ENCODE measurements around the gene MEA1. TPM values are rescaled to one million over a fixed set of nuclear protein-coding genes. Genes with fewer than 3 reads are reported as not detected.

The MEA1 gene
- total RNA-seq, 2 experiments from 2014 or later, result 67.9 to 70.7 TPM

- peak within 1 kb of the TSS; percentile 77 for H3K4me3 ChIP-seq (ENCODE audit: low read depth, low read length, poor library complexity, severe bottlenecking)
These were observed 39.9 kb upstream of the MEA1 start, which contains the start of gene CUL7 for GRCh38 chr6:43053545-43054205. Gene CUL7 (minus strand): TSS chr6:43053851. CDS start chr6:43052788, 1,063 bp downstream.

GRCh38 chr6:43052842-43053544 is 39.2 kb upstream of the MEA1 start:
- intact Hi-C loops (cut with micrococcal nuclease; ENCODE audit: unreplicated experiment), result loop anchor here (2.0 kb wide), 1 partner anchor 38 kb away; the partner anchor contains the start of gene KLHDC3
- CTCF ChIA-PET (ENCODE audit: unreplicated experiment), result no interaction called here
- POLR2A ChIA-PET, result interaction anchor here (1.8 to 2.4 kb wide), 2 partner anchors 8 to 69 kb away, joined by 5 to 6 read pairs; partner anchors contain the start of gene PPP2R5D
- Histone ChIP-seq H3K4me2 (ENCODE audit: low read length) (peak overlapping the region; percentile 92), H3K9me3 (ENCODE audit: low read length) (no peaks in the 10 kb centered on the region), H3K9me2 (ENCODE audit: insufficient read depth, low read length) (no peaks in the 10 kb centered on the region), H3K36me3 (ENCODE audit: insufficient read depth, low read length) (peaks cover 27% of the 10 kb centered on the region), H3K79me2 (ENCODE audit: insufficient read depth, low read depth, low read length) (peaks cover 6% of the 10 kb centered on the region; the same call in 1 of the 2 replicates), H3K4me3 (ENCODE audit: low read depth, low read length, poor library complexity, severe bottlenecking) (peak overlapping the region; percentile 77), H2AFZ (ENCODE audit: low read length) (peak overlapping the region; percentile 58), H3K27ac (ENCODE audit: low read depth, low read length, poor library complexity, severe bottlenecking) (peak overlapping the region; percentile 57), H3K4me1 (ENCODE audit: insufficient read depth, low read length, poor library complexity, severe bottlenecking) (peaks cover 25% of the 10 kb centered on the region), H4K20me1 (ENCODE audit: insufficient read depth, low read length) (no peaks in the 10 kb centered on the region)
- peak; percentile 24 for DNase-seq (ENCODE audit: low spot score)
- BruUV-seq (replicated peaks), result no TSS peak
- no peak for TF ChIP-seq EZH2phosphoT487 (IDR thresholded peaks at IDR 0.05; ENCODE audit: borderline replicate concordance, low read depth, low read length)
- TF ChIP-seq, protein P1, sequence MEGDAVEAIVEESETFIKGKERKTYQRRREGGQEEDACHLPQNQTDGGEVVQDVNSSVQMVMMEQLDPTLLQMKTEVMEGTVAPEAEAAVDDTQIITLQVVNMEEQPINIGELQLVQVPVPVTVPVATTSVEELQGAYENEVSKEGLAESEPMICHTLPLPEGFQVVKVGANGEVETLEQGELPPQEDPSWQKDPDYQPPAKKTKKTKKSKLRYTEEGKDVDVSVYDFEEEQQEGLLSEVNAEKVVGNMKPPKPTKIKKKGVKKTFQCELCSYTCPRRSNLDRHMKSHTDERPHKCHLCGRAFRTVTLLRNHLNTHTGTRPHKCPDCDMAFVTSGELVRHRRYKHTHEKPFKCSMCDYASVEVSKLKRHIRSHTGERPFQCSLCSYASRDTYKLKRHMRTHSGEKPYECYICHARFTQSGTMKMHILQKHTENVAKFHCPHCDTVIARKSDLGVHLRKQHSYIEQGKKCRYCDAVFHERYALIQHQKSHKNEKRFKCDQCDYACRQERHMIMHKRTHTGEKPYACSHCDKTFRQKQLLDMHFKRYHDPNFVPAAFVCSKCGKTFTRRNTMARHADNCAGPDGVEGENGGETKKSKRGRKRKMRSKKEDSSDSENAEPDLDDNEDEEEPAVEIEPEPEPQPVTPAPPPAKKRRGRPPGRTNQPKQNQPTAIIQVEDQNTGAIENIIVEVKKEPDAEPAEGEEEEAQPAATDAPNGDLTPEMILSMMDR (conservative IDR thresholded peaks at IDR 0.05; ENCODE audit: low read length), result no peak

More at GRCh38 chr6:43053545-43054205, 39.9 kb upstream of the MEA1 start, which contains the start of gene CUL7:
- Histone ChIP-seq H3K36me3 (ENCODE audit: insufficient read depth, low read length) (peaks cover 23% of the 10 kb centered on the region), H3K4me1 (ENCODE audit: insufficient read depth, low read length, poor library complexity, severe bottlenecking) (peaks cover 32% of the 10 kb centered on the region), H3K9me2 (ENCODE audit: insufficient read depth, low read length) (no peaks in the 10 kb centered on the region), H4K20me1 (ENCODE audit: insufficient read depth, low read length) (no peaks in the 10 kb centered on the region), H3K9me3 (ENCODE audit: low read length) (no peaks in the 10 kb centered on the region), H3K4me2 (ENCODE audit: low read length) (peak within 1 kb of the TSS; percentile 92), H3K79me2 (ENCODE audit: insufficient read depth, low read depth, low read length) (peaks cover 12% of the 10 kb centered on the region), H2AFZ (ENCODE audit: low read length) (peak within 1 kb of the TSS; percentile 58), H3K27ac (ENCODE audit: low read depth, low read length, poor library complexity, severe bottlenecking) (peak within 1 kb of the TSS; percentile 57)
- peak; percentile 89 for DNase-seq (ENCODE audit: low spot score)
- intact Hi-C loops (cut with micrococcal nuclease; ENCODE audit: unreplicated experiment), result loop anchor here (2.0 kb wide), 1 partner anchor 39 kb away; the partner anchor contains the start of gene KLHDC3
- CTCF ChIA-PET (ENCODE audit: unreplicated experiment), result no interaction called here
- no peak for TF ChIP-seq EZH2phosphoT487 (IDR thresholded peaks at IDR 0.05; ENCODE audit: borderline replicate concordance, low read depth, low read length)
- TF ChIP-seq, protein P1 (conservative IDR thresholded peaks at IDR 0.05; ENCODE audit: low read length), result no peak
- no TSS peak for BruUV-seq (replicated peaks)
- POLR2A ChIA-PET, result interaction anchor here (0.7 to 2.4 kb wide), 7 partner anchors 8 to 124 kb away, joined by 3 to 6 read pairs (median 5); partner anchors contain the start of genes CNPY3, KLHDC3, MEA1 and PPP2R5D

All from OCI-LY7 (cell line).